Trophoblast cell (in vitro differentiated cells and primary cell): ENCODE data around the gene CLTA.

Experiments used
- DNase-seq, 2 donors: peaks; one replicate each; pipeline ENCODE4 v3.0.0-alpha.2; 2016
- H2AFZ ChIP-seq: 2 replicates; pipeline ENCODE4 v1.6.1; 2013; ENCODE audit warnings: low read length, moderate library complexity, mild to moderate bottlenecking; ENCODE audit not compliant: insufficient read depth, poor library complexity
- H2AK5ac ChIP-seq: 2 replicates; pipeline ENCODE4 v1.6.1; 2013; ENCODE audit warnings: mild to moderate bottlenecking, low read length
- H2BK120ac ChIP-seq: 2 replicates; pipeline ENCODE4 v1.6.1; 2013; ENCODE audit warnings: low read length, mild to moderate bottlenecking, moderate library complexity; ENCODE audit not compliant: insufficient read depth, poor library complexity
- H2BK12ac ChIP-seq: 2 replicates; pipeline ENCODE4 v1.6.1; 2013; ENCODE audit warnings: mild to moderate bottlenecking, low read length, moderate library complexity
- H2BK5ac ChIP-seq: 2 replicates; pipeline ENCODE4 v1.6.1; 2013; ENCODE audit warnings: low read length, low read depth, moderate library complexity, mild to moderate bottlenecking; ENCODE audit not compliant: poor library complexity
- H3K14ac ChIP-seq: 2 replicates; pipeline ENCODE4 v1.6.1; 2013; ENCODE audit warnings: mild to moderate bottlenecking, low read length
- H3K18ac ChIP-seq: 2 replicates; pipeline ENCODE4 v1.6.1; 2013; ENCODE audit warnings: mild to moderate bottlenecking, low read length
- H3K23ac ChIP-seq: 2 replicates; pipeline ENCODE4 v1.6.1; 2013; ENCODE audit warnings: low read length
- H3K27ac ChIP-seq: 2 replicates; pipeline ENCODE4 v1.5.1; 2013; ENCODE audit warnings: low read depth, mild to moderate bottlenecking, inconsistent platforms, low read length, moderate library complexity
- H3K27me3 ChIP-seq: 2 replicates; pipeline ENCODE4 v1.6.1; 2013; ENCODE audit warnings: inconsistent platforms, mild to moderate bottlenecking, low read length, moderate library complexity; ENCODE audit not compliant: insufficient read depth
- H3K36me3 ChIP-seq, 2 experiments: 1 replicate in 1 of 2; 2 replicates in 1 of 2; pipeline ENCODE4 v1.6.1; 2013; ENCODE audit warnings: low read length in 2 of 2, mild to moderate bottlenecking in 2 of 2, moderate library complexity in 1 of 2; ENCODE audit not compliant: insufficient read depth in 2 of 2, control insufficient read depth in 1 of 2
- H3K4ac ChIP-seq: 2 replicates; pipeline ENCODE4 v1.6.1; 2013; ENCODE audit warnings: low read depth, mild to moderate bottlenecking, low read length, moderate library complexity
- H3K4me1 ChIP-seq, 2 experiments: 1 replicate in 1 of 2; 2 replicates in 1 of 2; pipeline ENCODE4 v1.6.1; 2013; ENCODE audit warnings: low read length in 2 of 2, mild to moderate bottlenecking in 2 of 2, moderate library complexity in 1 of 2; ENCODE audit not compliant: insufficient read depth in 2 of 2, control insufficient read depth in 1 of 2
- H3K4me2 ChIP-seq: 2 replicates; pipeline ENCODE4 v1.6.1; 2013; ENCODE audit warnings: inconsistent platforms, mild to moderate bottlenecking, low read length, moderate library complexity
- H3K4me3 ChIP-seq: 2 replicates; pipeline ENCODE4 v1.5.1; 2013; ENCODE audit warnings: mild to moderate bottlenecking, low read depth, low read length, inconsistent platforms
- H3K79me1 ChIP-seq: one replicate; pipeline ENCODE4 v1.6.1; 2013; ENCODE audit warnings: low read length
- H3K79me2 ChIP-seq: 2 replicates; pipeline ENCODE4 v1.6.1; 2013; ENCODE audit warnings: low read length, mild to moderate bottlenecking; ENCODE audit not compliant: control insufficient read depth, insufficient read depth, poor library complexity
- H3K9ac ChIP-seq: 2 replicates; pipeline ENCODE4 v1.6.1; 2013; ENCODE audit warnings: mild to moderate bottlenecking, low read length
- H3K9me3 ChIP-seq: 2 replicates; pipeline ENCODE4 v1.6.1; 2013; ENCODE audit warnings: low read depth, mild to moderate bottlenecking, control low read depth, inconsistent platforms, low read length; ENCODE audit not compliant: insufficient read depth
- H4K12ac ChIP-seq: 2 replicates; pipeline ENCODE4 v1.6.1; 2013; ENCODE audit warnings: low read depth, mild to moderate bottlenecking, low read length, moderate library complexity
- H4K8ac ChIP-seq: 2 replicates; pipeline ENCODE4 v1.6.1; 2013; ENCODE audit warnings: low read depth, mild to moderate bottlenecking, low read length, moderate library complexity
- H4K91ac ChIP-seq: one replicate; pipeline ENCODE4 v1.6.1; 2013; ENCODE audit warnings: low read depth, mild to moderate bottlenecking, low read length, moderate library complexity
- WGBS: extraction: QIAGEN DNeasy Blood & Tissue Kit; methylation state at CpG from one replicate; pipeline ENCODE4 v1.1.7; 2013; ENCODE audit warnings: missing lambda C conversion rate; ENCODE audit not compliant: insufficient read length, insufficient coverage; ENCODE audit errors: extremely low coverage; 5-methylcytosine and 5-hydroxymethylcytosine counted together

The CLTA gene

GRCh38 chr9:36163786-36164170 is 26.9 kb upstream of the CLTA start:
- Histone ChIP-seq H3K36me3 (no peaks in the 10 kb centered on the region), H3K79me1 (peaks cover 20% of the 10 kb centered on the region), H2AK5ac (peak overlapping the region; percentile 82), H3K4me1 (peaks cover 10 to 24% of the 10 kb centered on the region in 2 experiments), H3K4me3 (no peak overlapping the region), H3K27ac (peak overlapping the region; percentile 87), H3K18ac (peak overlapping the region; percentile 20), H3K4me2 (no peak overlapping the region), H4K8ac (peak overlapping the region; percentile 68), H4K12ac (peak overlapping the region; percentile 67), H3K14ac (peak overlapping the region; percentile 52), H2BK5ac (peak overlapping the region; percentile 49), H4K91ac (peak overlapping the region; percentile 71), H2BK12ac (peak overlapping the region; percentile 88), H3K23ac (no peak overlapping the region), H3K9ac (no peak overlapping the region), H2BK120ac (peak overlapping the region; percentile 55), H3K27me3 (no peaks in the 10 kb centered on the region), H2AFZ (peak overlapping the region; percentile 33), H3K9me3 (no peaks in the 10 kb centered on the region), H3K4ac (peak overlapping the region; percentile 19), H3K79me2 (peaks cover 4% of the 10 kb centered on the region)
- DNase-seq: no peak
- WGBS: no CpG with 5 or more reads among the region's 4 CpGs

- Histone ChIP-seq H4K12ac (no peak overlapping the region), H3K4me3 (no peak overlapping the region), H3K9ac (no peak overlapping the region), H3K9me3 (no peaks in the 10 kb centered on the region), H2AFZ (no peak overlapping the region), H2AK5ac (no peak overlapping the region), H3K4me2 (no peak overlapping the region), H3K14ac (no peak overlapping the region), H3K4me1 (peaks cover 10 to 24% of the 10 kb centered on the region in 2 experiments), H3K27ac (no peak overlapping the region), H3K18ac (no peak overlapping the region), H2BK5ac (no peak overlapping the region), H3K79me1 (peaks cover 20% of the 10 kb centered on the region), H2BK12ac (no peak overlapping the region), H2BK120ac (no peak overlapping the region), H3K79me2 (peaks cover 4% of the 10 kb centered on the region), H3K27me3 (no peaks in the 10 kb centered on the region), H4K8ac (no peak overlapping the region), H3K36me3 (no peaks in the 10 kb centered on the region), H4K91ac (no peak overlapping the region), H3K23ac (no peak overlapping the region), H3K4ac (no peak overlapping the region)
- no peak for DNase-seq
- no CpG with 5 or more reads among the region's 6 CpGs for WGBS
These were observed 26.3 kb upstream of the CLTA start for GRCh38 chr9:36164372-36164771.

GRCh38 chr9:36164989-36165388 is 25.7 kb upstream of the CLTA start:
- Histone ChIP-seq H3K23ac (no peak overlapping the region), H4K91ac (peak overlapping the region; percentile 25), H3K27ac (no peak overlapping the region), H3K36me3 (no peaks in the 10 kb centered on the region), H3K14ac (no peak overlapping the region), H2BK120ac (peak overlapping the region; percentile 8), H3K4me3 (no peak overlapping the region), H3K18ac (no peak overlapping the region), H3K9ac (no peak overlapping the region), H2BK12ac (no peak overlapping the region), H4K8ac (no peak overlapping the region), H3K79me1 (peaks cover 20% of the 10 kb centered on the region), H2BK5ac (no peak overlapping the region), H4K12ac (no peak overlapping the region), H3K4ac (no peak overlapping the region), H3K79me2 (peaks cover 4% of the 10 kb centered on the region), H2AFZ (no peak overlapping the region), H2AK5ac (peak overlapping the region; percentile 74), H3K4me1 (peaks cover 10 to 26% of the 10 kb centered on the region in 2 experiments), H3K27me3 (no peaks in the 10 kb centered on the region), H3K4me2 (no peak overlapping the region), H3K9me3 (no peaks in the 10 kb centered on the region)
- no CpG with 5 or more reads among the region's 3 CpGs for WGBS
- DNase-seq: no peak

GRCh38 chr9:36165826-36166167 is 24.9 kb upstream of the CLTA start:
- Histone ChIP-seq H3K27ac (no peak overlapping the region), H2BK120ac (peak overlapping the region; percentile 8), H2AFZ (no peak overlapping the region), H2BK5ac (no peak overlapping the region), H4K91ac (peak overlapping the region; percentile 15), H3K23ac (no peak overlapping the region), H3K4ac (no peak overlapping the region), H3K14ac (no peak overlapping the region), H3K4me1 (peaks cover 10 to 26% of the 10 kb centered on the region in 2 experiments), H3K36me3 (no peaks in the 10 kb centered on the region), H4K12ac (no peak overlapping the region), H3K18ac (no peak overlapping the region), H4K8ac (no peak overlapping the region), H3K79me2 (peaks cover 4% of the 10 kb centered on the region), H2AK5ac (no peak overlapping the region), H3K4me3 (no peak overlapping the region), H3K79me1 (peaks cover 20% of the 10 kb centered on the region), H3K27me3 (no peaks in the 10 kb centered on the region), H3K4me2 (no peak overlapping the region), H3K9ac (no peak overlapping the region), H2BK12ac (no peak overlapping the region), H3K9me3 (no peaks in the 10 kb centered on the region)
- peak in 1 of 2 donors; percentile 35 for DNase-seq
- no CpG with 5 or more reads among the region's 12 CpGs for whole genome bisulfite sequencing
